Karpas-422 (cell line): ENCODE data around the gene BCAR3. TPM values are rescaled to one million over a fixed set of nuclear protein-coding genes. Genes with fewer than 3 reads are reported as not detected.

Source experiments
- DNase-seq: peaks from one replicate; pipeline ENCODE4 v3.0.0-alpha.2; 2015
- H2AFZ ChIP-seq: fragments of 200-600 bp; sonication (generic); 2 replicates; pipeline ENCODE4 v1.6.1; 2014; ENCODE audit warnings: antibody characterized with exemption, low read length, mixed read lengths
- H3K27ac ChIP-seq: fragments of 200-600 bp; sonication (generic); 2 replicates; pipeline ENCODE4 v1.5.1; 2014; ENCODE audit warnings: mild to moderate bottlenecking, low read length, moderate library complexity
- H3K27me3 ChIP-seq: fragments of 200-600 bp; sonication (generic); 2 replicates; pipeline ENCODE4 v1.6.1; 2014; ENCODE audit warnings: low read length, mixed read lengths
- H3K36me3 ChIP-seq: fragments of 200-600 bp; sonication (generic); 2 replicates; pipeline ENCODE4 v1.6.1; 2014; ENCODE audit warnings: low read length, mixed read lengths; ENCODE audit not compliant: insufficient read depth
- H3K4me1 ChIP-seq: fragments of 200-600 bp; sonication (generic); 2 replicates; pipeline ENCODE4 v1.6.1; 2014; ENCODE audit warnings: mild to moderate bottlenecking, low read length, mixed read lengths
- H3K4me2 ChIP-seq: fragments of 200-600 bp; sonication (generic); 2 replicates; pipeline ENCODE4 v1.6.1; 2014; ENCODE audit warnings: low read length, low read depth, mild to moderate bottlenecking; ENCODE audit not compliant: poor library complexity, severe bottlenecking
- H3K4me3 ChIP-seq: fragments of 200-600 bp; sonication (generic); 2 replicates; pipeline ENCODE4 v1.5.1; 2014; ENCODE audit warnings: mild to moderate bottlenecking, antibody characterized with exemption, low read length, mixed read lengths
- H3K79me2 ChIP-seq: fragments of 200-600 bp; sonication (generic); 2 replicates; pipeline ENCODE4 v1.6.1; 2014; ENCODE audit warnings: mild to moderate bottlenecking, low read length, mixed read lengths
- H3K9ac ChIP-seq: fragments of 200-600 bp; sonication (generic); 2 replicates; pipeline ENCODE4 v1.6.0; 2014; ENCODE audit warnings: low read length
- H3K9me2 ChIP-seq: fragments of 200-600 bp; sonication (generic), shearing (Covaris generic); replicated peaks from 2 replicates; pipeline ENCODE4 v1.6.0; 2014; ENCODE audit warnings: mild to moderate bottlenecking, low read length, moderate library complexity; ENCODE audit not compliant: insufficient read depth
- H3K9me3 ChIP-seq: fragments of 300-700, 200-600 bp; sonication (generic); 2 replicates; pipeline ENCODE4 v1.6.1; 2014; ENCODE audit warnings: low read length, mixed read lengths
- H4K20me1 ChIP-seq: fragments of 200-600 bp; sonication (generic); 2 replicates; pipeline ENCODE4 v1.6.1; 2014; ENCODE audit warnings: mild to moderate bottlenecking, antibody characterized with exemption, low read length, low read depth; ENCODE audit not compliant: insufficient read depth
- total RNA-seq: library from RNA; depleted of rRNA; stranded (reverse); fragments of >200 nt; shearing (Covaris generic); gene quantifications from 2 replicates; pipeline ENCODE4 v1.2.3, GENCODE V29; 2014; ENCODE audit warnings: low replicate concordance

Gene BCAR3
- total RNA-seq, 1 experiment from 2014 or later, result 9.9 TPM

GRCh38 chr1:93680076-93680419, 1.6 kb downstream of the BCAR3 start:
- peaks cover 22% of the 10 kb centered on the region; the same call in 1 of the 2 replicates for H3K79me2 ChIP-seq

DNA sequence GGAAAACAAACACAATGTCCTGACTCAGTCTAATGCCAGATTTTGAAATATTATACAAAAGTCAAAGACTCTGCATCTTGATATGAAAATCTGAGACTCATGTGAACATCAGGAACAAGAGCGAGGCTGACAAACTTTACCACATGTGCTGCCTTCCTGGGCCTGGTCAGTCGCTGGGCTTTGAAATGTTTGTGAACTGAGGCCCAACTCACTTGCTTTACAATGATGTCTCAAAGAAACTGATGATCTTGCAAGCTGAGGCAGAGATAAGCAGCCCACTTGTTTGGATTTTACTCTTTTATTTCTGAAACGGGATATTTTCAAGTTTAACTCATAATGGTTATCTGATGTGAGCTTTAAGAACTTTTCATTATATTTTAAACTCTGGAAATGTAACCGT, 2.1 kb downstream of the BCAR3 start:
- Histone ChIP-seq H3K4me2 (peak overlapping the region; percentile 88), H4K20me1 (peaks cover 30% of the 10 kb centered on the region; the same call in 1 of the 2 replicates), H3K9me3 (no peaks in the 10 kb centered on the region)

More at GRCh38 chr1:93680076-93680419, 1.6 kb downstream of the BCAR3 start:
- no peaks in the 10 kb centered on the region for H3K9me3 ChIP-seq
- H3K4me2 ChIP-seq, result peak overlapping the region; percentile 88
- peak overlapping the region; percentile 74 for H3K9ac ChIP-seq
- H3K9me2 ChIP-seq, result no peaks in the 10 kb centered on the region
- no peak overlapping the region for H3K27ac ChIP-seq
- H2AFZ ChIP-seq, result no peak overlapping the region
- peaks cover 30% of the 10 kb centered on the region; the same call in 1 of the 2 replicates for H4K20me1 ChIP-seq
- H3K4me1 ChIP-seq, result peaks cover 56% of the 10 kb centered on the region
- peak overlapping the region; percentile 74 for H3K4me3 ChIP-seq
- no peaks in the 10 kb centered on the region for H3K27me3 ChIP-seq
- no peaks in the 10 kb centered on the region for H3K36me3 ChIP-seq
- no peak for DNase-seq

GRCh38 chr1:93678946-93679480, 2.6 kb downstream of the BCAR3 start:
- Histone ChIP-seq H4K20me1 (peaks cover 30% of the 10 kb centered on the region; the same call in 1 of the 2 replicates), H3K9me3 (no peaks in the 10 kb centered on the region), H3K4me2 (no peak overlapping the region), H3K27ac (no peak overlapping the region), H2AFZ (no peak overlapping the region), H3K36me3 (no peaks in the 10 kb centered on the region), H3K79me2 (peaks cover 22% of the 10 kb centered on the region; the same call in 1 of the 2 replicates), H3K27me3 (no peaks in the 10 kb centered on the region), H3K9ac (no peak overlapping the region), H3K4me3 (no peak overlapping the region), H3K9me2 (no peaks in the 10 kb centered on the region), H3K4me1 (peaks cover 45% of the 10 kb centered on the region)
- no peak for DNase-seq

More for the DNA sequence above, 2.1 kb downstream of the BCAR3 start:
- Histone ChIP-seq H3K79me2 (peaks cover 22% of the 10 kb centered on the region; the same call in 1 of the 2 replicates), H2AFZ (no peak overlapping the region), H3K9ac (peak overlapping the region; percentile 74; the same call in 1 of the 2 replicates), H3K4me1 (peaks cover 51% of the 10 kb centered on the region), H3K36me3 (no peaks in the 10 kb centered on the region), H3K4me3 (peak overlapping the region; percentile 74; the same call in 1 of the 2 replicates), H3K27ac (no peak overlapping the region), H3K27me3 (no peaks in the 10 kb centered on the region), H3K9me2 (no peaks in the 10 kb centered on the region)
- no peak for DNase-seq

DNA sequence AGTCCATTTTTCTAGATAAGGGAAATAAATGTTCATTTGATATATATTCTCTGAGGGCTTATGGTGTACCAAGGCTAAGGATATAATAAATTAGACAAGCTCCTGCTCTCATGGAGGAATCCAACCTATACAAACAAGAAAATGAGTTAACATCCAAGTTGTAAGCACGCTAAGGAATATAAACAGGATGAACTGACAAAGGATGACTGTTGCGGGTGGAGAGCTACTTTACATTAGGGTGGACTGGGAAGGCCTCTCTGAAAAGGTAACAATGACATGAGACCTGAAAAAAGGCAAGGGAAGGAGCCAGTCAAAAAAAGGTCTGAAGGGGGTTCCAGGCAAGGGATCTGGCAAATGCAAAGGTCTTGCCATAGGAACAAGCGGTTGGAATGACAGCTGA, 3.1 kb downstream of the BCAR3 start:
- Histone ChIP-seq H3K27me3 (no peaks in the 10 kb centered on the region), H3K27ac (no peak overlapping the region), H3K36me3 (no peaks in the 10 kb centered on the region), H3K9me3 (no peaks in the 10 kb centered on the region), H3K9me2 (no peaks in the 10 kb centered on the region), H3K9ac (no peak overlapping the region), H3K79me2 (peaks cover 22% of the 10 kb centered on the region; the same call in 1 of the 2 replicates), H3K4me2 (no peak overlapping the region), H2AFZ (no peak overlapping the region), H4K20me1 (peaks cover 30% of the 10 kb centered on the region; the same call in 1 of the 2 replicates), H3K4me3 (no peak overlapping the region), H3K4me1 (peaks cover 40% of the 10 kb centered on the region)
- DNase-seq, result no peak

- H3K9me2 ChIP-seq, result no peaks in the 10 kb centered on the region
- H3K4me2 ChIP-seq, result no peak overlapping the region
- H3K79me2 ChIP-seq, result peaks cover 22% of the 10 kb centered on the region; the same call in 1 of the 2 replicates
- no peak for DNase-seq
- no peaks in the 10 kb centered on the region for H3K27me3 ChIP-seq
- H3K27ac ChIP-seq, result no peak overlapping the region
- H2AFZ ChIP-seq, result no peak overlapping the region
- H3K9me3 ChIP-seq, result no peaks in the 10 kb centered on the region
- no peaks in the 10 kb centered on the region for H3K36me3 ChIP-seq
- H3K4me3 ChIP-seq, result no peak overlapping the region
- no peak overlapping the region for H3K9ac ChIP-seq
- H4K20me1 ChIP-seq, result peaks cover 30% of the 10 kb centered on the region; the same call in 1 of the 2 replicates
- H3K4me1 ChIP-seq, result peaks cover 33% of the 10 kb centered on the region
These were observed 3.9 kb downstream of the BCAR3 start for GRCh38 chr1:93677729-93678128.

GRCh38 chr1:93676427-93676826, 5.2 kb downstream of the BCAR3 start:
- Histone ChIP-seq H3K4me3 (no peak overlapping the region), H3K36me3 (no peaks in the 10 kb centered on the region), H3K79me2 (peaks cover 22% of the 10 kb centered on the region; the same call in 1 of the 2 replicates), H3K9ac (no peak overlapping the region), H4K20me1 (peaks cover 30% of the 10 kb centered on the region; the same call in 1 of the 2 replicates), H3K9me2 (no peaks in the 10 kb centered on the region), H3K9me3 (no peaks in the 10 kb centered on the region), H2AFZ (no peak overlapping the region), H3K4me1 (peaks cover 23% of the 10 kb centered on the region), H3K4me2 (no peak overlapping the region), H3K27me3 (no peaks in the 10 kb centered on the region), H3K27ac (no peak overlapping the region)
- DNase-seq, result no peak

DNA sequence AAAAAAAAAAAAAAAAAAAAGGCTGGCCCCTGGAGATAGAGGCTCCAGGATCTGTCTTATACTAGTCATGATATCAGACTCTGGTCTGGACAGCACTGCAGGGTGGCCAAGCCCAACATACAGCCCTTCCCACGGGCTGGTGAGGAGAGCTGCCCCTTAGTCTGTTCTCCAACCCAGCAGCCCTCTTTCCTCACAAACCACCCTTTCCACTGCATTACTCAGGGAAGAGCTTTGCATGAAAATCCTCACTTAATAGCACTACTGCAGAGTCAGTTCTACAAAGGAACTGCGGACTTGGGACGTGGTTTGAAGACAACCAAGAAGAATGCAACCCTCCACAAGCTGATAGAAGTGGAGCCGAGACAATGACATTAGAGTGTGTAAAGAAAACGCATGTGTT, 5.7 kb downstream of the BCAR3 start:
- DNase-seq, result no peak
- Histone ChIP-seq H3K27me3 (no peaks in the 10 kb centered on the region), H3K79me2 (peaks cover 22% of the 10 kb centered on the region; the same call in 1 of the 2 replicates), H3K27ac (no peak overlapping the region), H3K4me1 (peaks cover 18% of the 10 kb centered on the region), H4K20me1 (peaks cover 30% of the 10 kb centered on the region; the same call in 1 of the 2 replicates), H3K4me3 (no peak overlapping the region), H3K36me3 (no peaks in the 10 kb centered on the region), H3K9me2 (no peaks in the 10 kb centered on the region), H2AFZ (no peak overlapping the region), H3K9ac (no peak overlapping the region), H3K9me3 (no peaks in the 10 kb centered on the region), H3K4me2 (no peak overlapping the region)

DNA sequence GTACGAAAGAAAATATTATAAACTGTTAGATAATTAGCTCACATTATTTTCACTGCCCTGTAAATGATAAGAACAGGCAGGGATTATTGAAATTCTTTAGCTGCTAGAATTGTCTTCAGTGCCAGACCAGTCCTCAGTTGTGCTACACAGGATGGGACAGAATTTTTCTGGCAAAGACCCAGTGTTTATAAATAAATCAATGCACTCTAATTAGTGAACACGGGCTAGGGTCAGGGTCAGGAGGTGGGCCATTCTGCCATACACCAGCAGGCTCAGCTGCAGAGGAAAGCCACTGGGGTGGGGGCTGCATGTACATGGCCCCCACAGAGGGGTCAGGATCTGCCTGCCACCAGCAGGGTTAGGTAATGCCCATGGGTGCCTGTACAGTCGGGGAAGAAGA, 6.4 kb downstream of the BCAR3 start:
- peaks cover 11% of the 10 kb centered on the region for H3K4me1 ChIP-seq
- DNase-seq, result no peak
- H3K27ac ChIP-seq, result no peak overlapping the region
- no peak overlapping the region for H2AFZ ChIP-seq
- no peak overlapping the region for H3K9ac ChIP-seq
- H3K9me2 ChIP-seq, result no peaks in the 10 kb centered on the region
- H3K36me3 ChIP-seq, result no peaks in the 10 kb centered on the region
- H3K27me3 ChIP-seq, result no peaks in the 10 kb centered on the region
- H3K4me3 ChIP-seq, result no peak overlapping the region
- peaks cover 22% of the 10 kb centered on the region; the same call in 1 of the 2 replicates for H3K79me2 ChIP-seq
- H4K20me1 ChIP-seq, result peaks cover 28% of the 10 kb centered on the region; the same call in 1 of the 2 replicates
- no peak overlapping the region for H3K4me2 ChIP-seq
- no peaks in the 10 kb centered on the region for H3K9me3 ChIP-seq
